Measurements from ENCODE around the gene NNT.

GRCh38 chr5:43561356-43561755 lies 41.6 kb upstream of the NNT start:
- TF ChIP-seq POLR2A (IDR thresholded peaks at IDR 0.05): no peak
- TF ChIP-seq CTCF (IDR thresholded peaks at IDR 0.05): no peak
- TF ChIP-seq EP300 (IDR thresholded peaks at IDR 0.05): no peak
- no peak for TF ChIP-seq POLR2AphosphoS5 (IDR thresholded peaks at IDR 0.05)
